ENCODE data around the gene PXYLP1.

GRCh38 chr3:141306922-141307321, 75.3 kb downstream of the PXYLP1 start:
- TF ChIP-seq CTCF (IDR thresholded peaks at IDR 0.05) = no peak
- no peak for TF ChIP-seq POLR2AphosphoS5 (IDR thresholded peaks at IDR 0.05)
- no peak for TF ChIP-seq POLR2A (IDR thresholded peaks at IDR 0.05)
- TF ChIP-seq EP300 (IDR thresholded peaks at IDR 0.05) = no peak

Measured in sigmoid colon (tissue), 4 donors.